ENCODE measurements around the gene SRA1.

DNA sequence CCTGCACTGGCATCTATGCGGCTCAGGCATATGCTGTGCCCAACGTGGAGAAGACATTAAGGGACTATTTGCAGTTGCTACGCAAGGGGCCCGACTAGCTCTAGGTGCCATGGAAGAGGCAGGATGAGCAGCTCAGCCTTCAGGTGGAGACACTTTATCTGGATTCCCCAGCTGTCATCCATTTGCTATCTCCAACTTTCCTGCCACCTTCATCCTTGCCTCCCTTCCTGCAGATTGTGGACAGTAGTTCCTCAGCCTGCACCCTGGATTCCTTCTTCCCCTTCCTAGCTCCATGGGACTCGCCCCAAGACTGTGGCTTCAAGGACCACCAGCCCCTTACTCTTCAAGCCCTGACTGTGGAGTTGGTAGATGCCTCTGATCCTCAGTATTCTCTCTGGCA is 9.4 kb upstream of the SRA1 start:
- TF ChIP-seq, protein P1, sequence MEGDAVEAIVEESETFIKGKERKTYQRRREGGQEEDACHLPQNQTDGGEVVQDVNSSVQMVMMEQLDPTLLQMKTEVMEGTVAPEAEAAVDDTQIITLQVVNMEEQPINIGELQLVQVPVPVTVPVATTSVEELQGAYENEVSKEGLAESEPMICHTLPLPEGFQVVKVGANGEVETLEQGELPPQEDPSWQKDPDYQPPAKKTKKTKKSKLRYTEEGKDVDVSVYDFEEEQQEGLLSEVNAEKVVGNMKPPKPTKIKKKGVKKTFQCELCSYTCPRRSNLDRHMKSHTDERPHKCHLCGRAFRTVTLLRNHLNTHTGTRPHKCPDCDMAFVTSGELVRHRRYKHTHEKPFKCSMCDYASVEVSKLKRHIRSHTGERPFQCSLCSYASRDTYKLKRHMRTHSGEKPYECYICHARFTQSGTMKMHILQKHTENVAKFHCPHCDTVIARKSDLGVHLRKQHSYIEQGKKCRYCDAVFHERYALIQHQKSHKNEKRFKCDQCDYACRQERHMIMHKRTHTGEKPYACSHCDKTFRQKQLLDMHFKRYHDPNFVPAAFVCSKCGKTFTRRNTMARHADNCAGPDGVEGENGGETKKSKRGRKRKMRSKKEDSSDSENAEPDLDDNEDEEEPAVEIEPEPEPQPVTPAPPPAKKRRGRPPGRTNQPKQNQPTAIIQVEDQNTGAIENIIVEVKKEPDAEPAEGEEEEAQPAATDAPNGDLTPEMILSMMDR (IDR thresholded peaks at IDR 0.05): no peak
- no peak for TF ChIP-seq POLR2A (IDR thresholded peaks at IDR 0.05)

Data from testis (tissue), 2 donors.